GM12892 (cell line): Measurements from ENCODE around the gene ESPNL.

Source experiments
- DNase-seq: peaks from one replicate; pipeline ENCODE4 v3.0.0; 2011; ENCODE audit not compliant: insufficient read length
- FAIRE-seq: peaks from 2 replicates; lab custom pipeline; 2011; peaks lifted over from hg19 to GRCh38; lab: Jason Lieb, UNC
- POLR2A ChIP-seq: IDR thresholded peaks from 2 replicates; pipeline ENCODE4 v1.6.1; 2011; ENCODE audit warnings: low read depth, low read length, control low read depth
- POLR2AphosphoS5 ChIP-seq: IDR thresholded peaks from 2 replicates; pipeline ENCODE4 v1.6.1; 2011; ENCODE audit warnings: low read depth, low read length, control low read depth
- TAF1 ChIP-seq: IDR thresholded peaks from 2 replicates; pipeline ENCODE4 v1.6.1; 2011; ENCODE audit warnings: low read depth, mild to moderate bottlenecking, control low read depth, low read length, borderline replicate concordance

Gene ESPNL

GRCh38 chr2:238155761-238156694 lies 55.9 kb downstream of the ESPNL start:
- no peak for FAIRE-seq
- DNase-seq: no peak
- TF ChIP-seq TAF1 (no peak), POLR2AphosphoS5 (no peak), POLR2A (no peak)

GRCh38 chr2:238157506-238158017 lies 57.4 kb downstream of the ESPNL start:
- FAIRE-seq (no peak), DNase-seq (no peak)
- TF ChIP-seq TAF1 (no peak), POLR2AphosphoS5 (no peak), POLR2A (no peak)

GRCh38 chr2:238158018-238158508 lies 57.9 kb downstream of the ESPNL start:
- TF ChIP-seq POLR2A (no peak), POLR2AphosphoS5 (no peak), TAF1 (no peak)
- no peak for FAIRE-seq
- no peak for DNase-seq

GRCh38 chr2:238158509-238159070 lies 58.5 kb downstream of the ESPNL start, which contains the start of gene ERFE:
TSS of gene ERFE (plus strand) at chr2:238158970. CDS start at chr2:238159008, 38 bp downstream.
- TF ChIP-seq POLR2A (no peak), POLR2AphosphoS5 (no peak), TAF1 (no peak)
- FAIRE-seq (no peak), DNase-seq (peak; percentile 67)

- FAIRE-seq (no peak), DNase-seq (no peak)
- TF ChIP-seq POLR2AphosphoS5 (no peak), TAF1 (no peak), POLR2A (no peak)
These were observed 59.0 kb downstream of the ESPNL start for GRCh38 chr2:238159071-238159539.

- TF ChIP-seq TAF1 (no peak), POLR2AphosphoS5 (no peak), POLR2A (no peak)
- FAIRE-seq (no peak), DNase-seq (no peak)
These were observed 59.6 kb downstream of the ESPNL start for GRCh38 chr2:238159661-238160205.

GRCh38 chr2:238160206-238161129 lies 60.3 kb downstream of the ESPNL start:
- no peak for FAIRE-seq
- TF ChIP-seq TAF1: no peak
- TF ChIP-seq POLR2A: no peak
- TF ChIP-seq POLR2AphosphoS5: no peak
- no peak for DNase-seq

GRCh38 chr2:238161291-238162051 lies 61.3 kb downstream of the ESPNL start:
- TF ChIP-seq POLR2A (no peak), TAF1 (no peak), POLR2AphosphoS5 (no peak)
- DNase-seq (no peak), FAIRE-seq (no peak)

GRCh38 chr2:238162251-238162845 lies 62.2 kb downstream of the ESPNL start:
- DNase-seq: no peak
- FAIRE-seq: no peak
- TF ChIP-seq POLR2AphosphoS5: no peak
- TF ChIP-seq POLR2A: no peak
- TF ChIP-seq TAF1: no peak

- DNase-seq (no peak), FAIRE-seq (no peak)
- no peak for TF ChIP-seq POLR2AphosphoS5
- TF ChIP-seq TAF1: no peak
- TF ChIP-seq POLR2A: no peak
These were observed 62.8 kb downstream of the ESPNL start for GRCh38 chr2:238162846-238163441.
